A549 (cell line): ENCODE results near the gene XRCC1. TPM values are rescaled to one million over a fixed set of nuclear protein-coding genes. Genes with fewer than 3 reads are reported as not detected.
A peak's percentile ranks its signal among the peaks of the same experiment; 100 is the strongest.

Source experiments
- ATAC-seq, 2 experiments: fragments of 200-7000 bp in 1 of 2; fragments of >200 bp in 1 of 2; cut with Nextera tagmentation in 1 of 2; cut with Tn5 transposase in 1 of 2; 3 replicates each; pipeline versions ENCODE4 v1.8.0 to v1.9.1; 2018 to 2020; ENCODE audit warnings: mild to moderate bottlenecking in 1 of 2, moderate library complexity in 1 of 2
- CTCF ChIA-PET: fragments of 300-600 bp; sonication (Branson Sonifier 250); formaldehyde crosslinking; extraction: SDS; loops from one replicate; lab custom pipeline; 2021; ENCODE audit warnings: antibody characterized with exemption, inconsistent platforms; lab: Yijun Ruan, JAX
- POLR2A ChIA-PET: fragments of 350-600 bp; formaldehyde crosslinking; extraction: SDS; loops from one replicate; lab custom pipeline; 2021; ENCODE audit warnings: antibody characterized with exemption, inconsistent platforms; lab: Yijun Ruan, JAX
- DNase-seq, 2 experiments: peaks; one replicate each; pipeline versions ENCODE4 v3.0.0 to v3.0.0-alpha.2; 2011 to 2016; ENCODE audit warnings: low read depth in 1 of 2, low spot score in 1 of 2
- FAIRE-seq: peaks from 2 replicates; lab custom pipeline; 2011; peaks lifted over from hg19 to GRCh38; lab: Jason Lieb, UNC
- H3K27ac ChIP-seq, 2 experiments: fragments of >200 bp; sonication (Bioruptor Twin); formaldehyde crosslinking; 3 replicates each; pipeline ENCODE4 v1.5.1; 2016 to 2017
- H3K4me1 ChIP-seq: fragments of >200 bp; sonication (Bioruptor Twin); formaldehyde crosslinking; 3 replicates; pipeline ENCODE4 v1.6.1; 2016
- H3K4me2 ChIP-seq: fragments of >200 bp; sonication (Bioruptor Twin); formaldehyde crosslinking; 3 replicates; pipeline ENCODE4 v1.6.1; 2016
- H3K4me3 ChIP-seq: fragments of >200 bp; sonication (Bioruptor Twin); formaldehyde crosslinking; 3 replicates; pipeline ENCODE4 v1.5.1; 2016
- H3K9me3 ChIP-seq: fragments of >200 bp; sonication (Bioruptor Twin); formaldehyde crosslinking; 3 replicates; pipeline ENCODE4 v1.6.1; 2016
- CHD2 ChIP-seq: fragments of 150-350 bp; IDR thresholded peaks from 2 replicates; pipeline ENCODE4 v1.6.1; 2014; ENCODE audit warnings: low read length; ENCODE audit not compliant: partially characterized antibody
- CTCF ChIP-seq: fragments of >200 bp; sonication (Bioruptor Twin); formaldehyde crosslinking; IDR thresholded peaks from 3 replicates; pipeline ENCODE4 v1.5.1; 2016
- EHF ChIP-seq: fragments of 250-450 bp; sonication (Bioruptor Pico); IDR thresholded peaks from 2 replicates; pipeline ENCODE4 v1.5.0; 2020; ENCODE audit warnings: mild to moderate bottlenecking
- ESRRA ChIP-seq: fragments of 150-350 bp; IDR thresholded peaks from 2 replicates; pipeline ENCODE4 v1.6.1; 2014; ENCODE audit warnings: mild to moderate bottlenecking, low read length, borderline replicate concordance
- FOXS1 ChIP-seq: fragments of 250-450 bp; sonication (Bioruptor Pico); IDR thresholded peaks from 2 replicates; pipeline ENCODE4 v1.5.0; 2020; ENCODE audit warnings: mild to moderate bottlenecking, moderate library complexity
- HDAC2 ChIP-seq: fragments of 200-600 bp; sonication (generic); IDR thresholded peaks from 2 replicates; pipeline ENCODE4 v1.6.1; 2016
- HES2 ChIP-seq: fragments of >200 bp; sonication (Bioruptor Twin); formaldehyde crosslinking; IDR thresholded peaks from 2 replicates; pipeline ENCODE4 v1.6.1; 2016
- HOXB13 ChIP-seq: fragments of 250-450 bp; sonication (Bioruptor Pico); IDR thresholded peaks from 2 replicates; pipeline ENCODE4 v1.5.0; 2020; ENCODE audit warnings: low read depth, mild to moderate bottlenecking, moderate library complexity
- JUNB ChIP-seq: fragments of >200 bp; sonication (Bioruptor Twin); formaldehyde crosslinking; IDR thresholded peaks from 2 replicates; pipeline ENCODE4 v1.6.1; 2016
- KDM5A ChIP-seq: fragments of 200-600 bp; sonication (generic); IDR thresholded peaks from 2 replicates; pipeline ENCODE4 v1.6.1; 2016; ENCODE audit warnings: antibody characterized with exemption, mild to moderate bottlenecking
- RAD21 ChIP-seq, 2 experiments: fragments of >200 bp in 1 of 2; sonication (Bioruptor Twin) in 1 of 2; formaldehyde crosslinking in 1 of 2; IDR thresholded peaks in 1 of 2; conservative IDR thresholded peaks in 1 of 2; 2 replicates in 1 of 2; 3 replicates in 1 of 2; pipeline ENCODE4 v1.6.1; 2012 to 2018; ENCODE audit warnings: inconsistent platforms in 1 of 2
- RARB ChIP-seq: fragments of 250-450 bp; sonication (Bioruptor Pico); IDR thresholded peaks from 2 replicates; pipeline ENCODE4 v1.8.0; 2021; ENCODE audit warnings: mild to moderate bottlenecking, moderate library complexity
- RCOR1 ChIP-seq: fragments of 150-350 bp; IDR thresholded peaks from 2 replicates; pipeline ENCODE4 v1.6.1; 2014; ENCODE audit warnings: antibody characterized with exemption, low read length, low read depth
- SMC3 ChIP-seq: fragments of >200 bp; sonication (Bioruptor Twin); formaldehyde crosslinking; IDR thresholded peaks from 3 replicates; pipeline ENCODE4 v1.6.1; 2018; ENCODE audit warnings: inconsistent platforms
- TP53 ChIP-seq: fragments of 250-450 bp; sonication (Bioruptor Pico); IDR thresholded peaks from 2 replicates; pipeline ENCODE4 v1.5.0; 2021; ENCODE audit warnings: mild to moderate bottlenecking, moderate library complexity
- ZFP36 ChIP-seq: fragments of 450-650 bp; IDR thresholded peaks from 2 replicates; pipeline ENCODE4 v1.6.1; 2014; ENCODE audit warnings: borderline replicate concordance; ENCODE audit not compliant: partially characterized antibody
- WGBS: methylation state at CpG from one replicate; pipeline ENCODE4 v1.1.6; 2017; ENCODE audit errors: missing lambda C conversion rate; 5-methylcytosine and 5-hydroxymethylcytosine counted together
- polyA plus RNA-seq, 4 experiments: library from polyadenylated mRNA; depleted of rRNA in 3 of 4; stranded (reverse); fragments of >200 nt; fragmentation: RNase III in 1 of 4; extraction: RNeasy Plus Mini Kit Qiagen cat#74134 plus additional on column Dnase treatment in 1 of 4; gene quantifications; 2 replicates in 3 of 4; 3 replicates in 1 of 4; pipeline ENCODE4 v1.2.3, GENCODE V29; 2011 to 2017
- TF ChIP-seq, protein P1 (sequence below): fragments of >200 bp; sonication (Bioruptor Twin); formaldehyde crosslinking; IDR thresholded peaks from 3 replicates; pipeline ENCODE4 v1.6.1; 2016
- TF ChIP-seq, protein P2 (sequence below): fragments of 250-450 bp; sonication (Bioruptor Pico); IDR thresholded peaks from 2 replicates; pipeline ENCODE4 v1.5.0; 2020; ENCODE audit warnings: low read depth, mild to moderate bottlenecking, moderate library complexity

Gene XRCC1
- polyA plus RNA-seq, 2 of the 4 experiments (the other 2 are of a cell fraction): 32.0 to 55.1 TPM

DNA sequence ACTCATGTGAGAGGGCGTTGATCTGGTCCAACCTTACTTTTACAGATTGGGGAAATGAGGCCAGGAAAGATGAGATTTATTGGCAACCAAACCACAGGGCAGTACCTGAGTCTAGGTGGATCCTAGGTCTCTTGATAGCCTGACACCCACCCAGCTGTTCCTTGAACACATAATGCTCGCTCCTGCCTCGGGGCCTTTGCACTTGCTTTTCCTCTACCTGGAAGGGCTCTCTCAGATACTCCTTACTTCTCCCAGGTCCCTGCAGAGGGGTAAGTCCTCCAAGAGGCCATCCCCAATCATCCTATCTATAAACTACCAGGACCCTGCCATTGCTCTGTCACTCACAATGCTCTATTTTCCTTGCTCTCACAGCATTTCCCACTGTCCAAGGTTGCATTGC is 34.9 kb downstream of the XRCC1 start:
- ChIA-PET POLR2A (no interaction called here), CTCF (interaction anchor here (1.6 to 15.3 kb wide), 2 partner anchors 16 to 20 kb away, joined by 4 to 167 read pairs; no protein-coding TSS in a partner anchor)
- no peaks in the 10 kb centered on the region for H3K9me3 ChIP-seq
- no peak overlapping the region for H3K27ac ChIP-seq
- TF ChIP-seq KDM5A: no peak
- TF ChIP-seq, protein P1, sequence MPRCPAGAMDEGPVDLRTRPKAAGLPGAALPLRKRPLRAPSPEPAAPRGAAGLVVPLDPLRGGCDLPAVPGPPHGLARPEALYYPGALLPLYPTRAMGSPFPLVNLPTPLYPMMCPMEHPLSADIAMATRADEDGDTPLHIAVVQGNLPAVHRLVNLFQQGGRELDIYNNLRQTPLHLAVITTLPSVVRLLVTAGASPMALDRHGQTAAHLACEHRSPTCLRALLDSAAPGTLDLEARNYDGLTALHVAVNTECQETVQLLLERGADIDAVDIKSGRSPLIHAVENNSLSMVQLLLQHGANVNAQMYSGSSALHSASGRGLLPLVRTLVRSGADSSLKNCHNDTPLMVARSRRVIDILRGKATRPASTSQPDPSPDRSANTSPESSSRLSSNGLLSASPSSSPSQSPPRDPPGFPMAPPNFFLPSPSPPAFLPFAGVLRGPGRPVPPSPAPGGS: no peak
- ATAC-seq (no peak), DNase-seq (no peak), FAIRE-seq (no peak)
- WGBS: 62% methylated on average over 3 of the region's 3 CpGs
- no peak overlapping the region for H3K4me3 ChIP-seq
- no peaks in the 10 kb centered on the region for H3K4me1 ChIP-seq
- H3K4me2 ChIP-seq: no peak overlapping the region

DNA sequence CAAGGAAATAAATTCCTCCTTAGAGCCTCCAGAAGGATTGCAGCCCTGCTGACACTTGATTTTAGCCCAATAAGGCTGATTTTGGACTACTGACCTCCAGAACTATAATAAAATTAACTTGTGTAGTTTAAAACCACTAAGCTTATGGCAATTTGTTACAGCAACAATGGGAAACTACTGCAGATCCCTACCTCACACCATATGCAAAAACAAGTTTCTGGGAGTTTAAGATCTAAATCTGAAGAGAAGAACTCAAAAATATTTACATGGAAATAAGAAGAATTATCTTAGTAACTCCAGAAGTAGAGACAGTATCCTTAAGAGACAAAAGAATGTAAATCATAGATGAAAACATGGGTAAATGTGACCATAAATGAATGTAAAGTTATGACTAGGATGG is 36.4 kb downstream of the XRCC1 start:
- H3K4me3 ChIP-seq: no peak overlapping the region
- no peak for DNase-seq
- POLR2A ChIA-PET: no interaction called here
- no peak for TF ChIP-seq CHD2
- TF ChIP-seq ZFP36: no peak
- TF ChIP-seq RARB (CRISPR knock-in tag): no peak
- no peak for TF ChIP-seq HOXB13
- no peak for TF ChIP-seq EHF (CRISPR knock-in tag)
- TF ChIP-seq RCOR1: no peak
- TF ChIP-seq ESRRA: no peak
- TF ChIP-seq HES2: no peak
- no peak for TF ChIP-seq FOXS1 (CRISPR knock-in tag)
- TF ChIP-seq TP53 (CRISPR knock-in tag): no peak
- no peak for TF ChIP-seq JUNB
- no peak for TF ChIP-seq HDAC2
- TF ChIP-seq, all 56 proteins: peak for 0
- ATAC-seq (no peak), FAIRE-seq (peak; percentile 95)
- Histone ChIP-seq H3K27ac (no peak overlapping the region), H3K4me2 (no peak overlapping the region), H3K9me3 (no peaks in the 10 kb centered on the region), H3K4me1 (no peaks in the 10 kb centered on the region)
- CTCF ChIA-PET: interaction anchor here (0.6 to 15.3 kb wide), 4 partner anchors 17 to 783 kb away, joined by 3 to 167 read pairs (median 3); no protein-coding TSS in a partner anchor

GRCh38 chr19:43534816-43535761 is 40.2 kb downstream of the XRCC1 start:
- CTCF ChIA-PET: interaction anchor here (0.6 to 15.3 kb wide), 26 partner anchors 11 to 402 kb away, joined by 3 to 167 read pairs (median 4); partner anchors contain the start of genes IRGQ, PINLYP, XRCC1 and ZNF576
- POLR2A ChIA-PET: no interaction called here
- TF ChIP-seq CTCF (peak; percentile 52), RAD21 (conservative IDR thresholded peaks at IDR 0.05 in 1 of 2, IDR thresholded peaks at IDR 0.05 in 1 of 2) (peak; percentile 41 to 42; a peak in 1 of 5 replicates), SMC3 (peak; percentile 54)
- TF ChIP-seq, protein P2, sequence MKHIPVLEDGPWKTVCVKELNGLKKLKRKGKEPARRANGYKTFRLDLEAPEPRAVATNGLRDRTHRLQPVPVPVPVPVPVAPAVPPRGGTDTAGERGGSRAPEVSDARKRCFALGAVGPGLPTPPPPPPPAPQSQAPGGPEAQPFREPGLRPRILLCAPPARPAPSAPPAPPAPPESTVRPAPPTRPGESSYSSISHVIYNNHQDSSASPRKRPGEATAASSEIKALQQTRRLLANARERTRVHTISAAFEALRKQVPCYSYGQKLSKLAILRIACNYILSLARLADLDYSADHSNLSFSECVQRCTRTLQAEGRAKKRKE (CRISPR knock-in tag): no peak
- Histone ChIP-seq H3K4me3 (no peak overlapping the region), H3K4me1 (peaks cover 9% of the 10 kb centered on the region), H3K27ac (no peak overlapping the region), H3K4me2 (no peak overlapping the region), H3K9me3 (no peaks in the 10 kb centered on the region)
- ATAC-seq: peak in 1 of 2 experiments; percentile 11; a peak in 1 of 6 replicates
- no peak for FAIRE-seq
- 90% methylated on average over 55 of the region's 62 CpGs for WGBS
- peak; percentile 59 for DNase-seq
